HG03565 (cell line): ENCODE measurements around the gene FBF1.

ENCODE experiments used
- ATAC-seq: cut with Tn5 transposase; IDR thresholded peaks from one replicate; pipeline ENCODE4 v1.9.1; 2021; ENCODE audit warnings: mild to moderate bottlenecking, moderate library complexity; ENCODE audit not compliant: unreplicated experiment

Gene FBF1

GRCh38 chr17:75950855-75951554, 10.2 kb upstream of the FBF1 start:
- no peak for ATAC-seq

DNA sequence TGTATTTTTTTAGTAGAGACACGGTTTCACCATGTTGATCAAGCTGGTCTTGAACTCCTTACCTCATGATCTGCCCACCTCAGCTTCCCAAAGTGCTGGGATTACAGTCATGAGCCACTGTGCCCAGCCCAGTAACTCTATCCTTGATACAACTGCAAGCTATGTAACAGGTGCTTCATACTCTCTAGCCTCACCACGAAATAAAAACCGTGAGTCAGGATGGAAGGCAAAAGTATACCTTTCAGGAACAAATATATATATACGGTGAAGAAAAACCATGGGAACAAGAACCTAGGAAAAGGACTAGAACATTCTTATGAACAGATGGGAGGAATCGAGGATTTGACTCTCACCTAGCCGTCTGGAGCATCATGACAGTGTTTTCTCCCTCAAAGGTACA, 9.6 kb upstream of the FBF1 start:
- ATAC-seq, result no peak

DNA sequence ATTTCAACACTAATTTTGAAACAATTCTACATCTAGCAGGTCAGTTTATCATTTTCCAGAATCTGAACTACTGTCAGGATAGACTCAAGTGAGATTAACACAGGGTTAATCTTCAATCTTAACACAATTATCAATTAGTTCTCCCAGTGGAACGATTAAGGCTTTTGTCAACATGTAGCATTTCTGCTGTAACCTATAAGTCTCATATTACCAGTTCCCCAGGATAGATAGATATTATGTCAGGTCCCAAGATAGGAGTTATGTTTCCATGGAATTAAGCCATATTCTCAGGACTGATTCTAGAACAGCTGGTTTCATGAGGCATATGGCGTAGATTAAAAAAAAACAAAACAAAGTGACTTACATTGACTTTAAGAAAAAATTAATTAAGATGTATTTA, 4.4 kb upstream of the FBF1 start:
- no peak for ATAC-seq

DNA sequence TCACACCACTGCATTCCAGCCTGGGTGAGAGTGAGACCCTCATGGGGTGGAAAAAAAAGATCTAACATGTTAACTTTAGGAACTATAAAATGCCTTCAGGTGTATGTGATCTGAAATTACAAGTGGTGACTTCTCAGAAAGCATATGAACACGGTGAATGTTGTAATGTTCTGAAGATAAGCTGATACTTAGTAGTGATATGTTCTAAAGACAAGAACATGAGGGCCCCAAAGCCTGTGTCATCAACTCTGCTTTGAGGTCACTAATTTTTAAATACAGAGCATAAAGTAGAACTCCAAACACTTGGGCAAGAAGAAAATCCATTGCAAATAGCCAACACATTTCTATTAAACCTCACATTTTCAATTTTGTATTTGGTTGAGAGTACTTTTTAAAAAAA, 2.6 kb upstream of the FBF1 start:
- no peak for ATAC-seq

GRCh38 chr17:75942473-75942872, 1.6 kb upstream of the FBF1 start:
- ATAC-seq, result no peak

GRCh38 chr17:75941442-75941819, 589 bp upstream of the FBF1 start:
- ATAC-seq, result no peak

GRCh38 chr17:75937652-75938051, 3.2 kb downstream of the FBF1 start:
- ATAC-seq, result no peak

DNA sequence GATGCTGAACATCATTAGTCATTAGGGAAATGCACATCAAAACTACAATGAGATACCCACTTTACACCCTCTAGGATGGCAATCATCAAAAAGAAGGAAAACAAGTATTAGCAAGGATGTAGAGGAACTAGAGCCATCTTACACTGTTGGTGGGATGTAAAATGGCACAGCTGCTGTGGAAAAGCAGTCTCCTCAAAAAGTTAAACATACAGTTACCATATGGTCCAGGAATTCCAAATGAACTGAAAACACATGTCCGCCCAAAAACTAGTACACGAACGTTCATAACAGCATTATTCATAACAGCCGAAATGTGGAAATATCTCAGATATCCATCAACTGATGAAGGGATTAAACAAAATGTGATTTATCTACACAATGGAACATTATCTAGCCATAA, 7.0 kb downstream of the FBF1 start:
- ATAC-seq, result no peak

DNA sequence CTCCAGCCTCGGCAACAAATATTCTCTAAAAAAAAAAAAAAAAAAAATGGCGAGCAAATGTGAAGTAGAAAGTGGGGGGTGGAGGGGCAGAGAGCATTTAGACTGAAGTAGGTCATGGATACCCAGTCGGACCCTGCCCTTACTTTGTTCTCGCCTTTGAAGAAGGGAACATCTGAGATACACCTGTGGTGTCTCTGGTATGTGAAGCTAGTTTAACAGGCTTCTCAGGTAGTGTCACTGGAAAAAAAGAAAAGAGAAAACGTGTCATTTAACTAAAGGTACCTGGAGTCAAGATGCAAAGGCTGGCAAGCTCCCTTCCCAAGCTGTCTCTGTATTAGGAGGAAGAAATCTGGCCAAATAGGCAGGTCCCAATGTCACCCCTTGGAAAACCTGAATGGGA, 8.0 kb downstream of the FBF1 start:
- no peak for ATAC-seq

GRCh38 chr17:75931062-75931461, 9.8 kb downstream of the FBF1 start:
- no peak for ATAC-seq

- ATAC-seq, result no peak
Measured at GRCh38 chr17:75927286-75927922, 13.4 kb downstream of the FBF1 start.

- ATAC-seq, result no peak
Measured at GRCh38 chr17:75926456-75926855, 14.4 kb downstream of the FBF1 start.

GRCh38 chr17:75925912-75926311, 14.9 kb downstream of the FBF1 start:
- no peak for ATAC-seq

DNA sequence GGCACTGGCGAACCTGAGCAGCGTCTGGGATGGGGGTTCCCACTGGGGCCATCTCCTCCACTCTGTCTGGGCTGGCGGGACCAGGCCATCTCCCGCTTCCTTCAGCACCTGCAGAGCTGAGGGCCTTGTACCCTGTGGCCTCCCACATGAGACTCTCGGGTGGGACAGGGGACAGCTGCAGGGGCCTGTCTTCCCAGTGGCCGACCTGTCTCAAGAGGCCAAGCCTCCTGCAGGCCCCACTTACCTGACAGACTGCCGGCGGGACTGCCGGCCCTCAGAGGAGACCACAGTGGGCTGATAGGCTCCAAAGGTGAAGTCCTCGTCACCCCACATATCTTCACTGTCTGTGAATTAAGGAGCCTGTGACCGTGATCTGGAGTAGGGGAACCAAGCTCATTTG, 15.7 kb downstream of the FBF1 start:
- no peak for ATAC-seq

GRCh38 chr17:75922963-75923874, 17.6 kb downstream of the FBF1 start:
- ATAC-seq, result no peak

- ATAC-seq, result no peak
Measured at GRCh38 chr17:75922173-75922961, 18.5 kb downstream of the FBF1 start.

GRCh38 chr17:75921596-75921995, 19.2 kb downstream of the FBF1 start:
- no peak for ATAC-seq

GRCh38 chr17:75920045-75920560, 20.7 kb downstream of the FBF1 start:
- ATAC-seq, result no peak

- ATAC-seq, result no peak
Measured at GRCh38 chr17:75919611-75920010, 21.2 kb downstream of the FBF1 start.

- no peak for ATAC-seq
Measured at GRCh38 chr17:75917917-75918445, 22.9 kb downstream of the FBF1 start.
